MM.1S (cell line): ENCODE measurements around the gene FRMD3.

Experiments used
- CTCF ChIP-seq: fragments of 300-600 bp; sonication (generic); IDR thresholded peaks from 2 replicates; pipeline ENCODE4 v1.5.1; 2016; ENCODE audit warnings: antibody characterized with exemption, low read length, mixed read lengths
- EZH2 ChIP-seq: fragments of 300-600 bp; sonication (generic); optimal IDR thresholded peaks from 2 replicates; pipeline ENCODE3; 2017; ENCODE audit warnings: low read depth, mild to moderate bottlenecking, antibody characterized with exemption, low read length, mixed read lengths
- EZH2phosphoT487 ChIP-seq: fragments of 300-600 bp; sonication (generic); IDR thresholded peaks from 2 replicates; pipeline ENCODE4 v1.6.1; 2018; ENCODE audit warnings: antibody characterized with exemption, low read length

- TF ChIP-seq CTCF (no peak), EZH2 (no peak), EZH2phosphoT487 (no peak)
Observed at GRCh38 chr9:83521011-83521410, 17.2 kb downstream of the FRMD3 start.
